Smooth muscle cell (in vitro differentiated cells): ENCODE data around the gene WDR20. TPM values are rescaled to one million over a fixed set of nuclear protein-coding genes. Genes with fewer than 3 reads are reported as not detected.

Source experiments
- DNase-seq: peaks from one replicate; lab custom pipeline; 2025; ENCODE audit not compliant: unreplicated experiment; lab: John Stamatoyannopoulos, UW
- H2AFZ ChIP-seq: fragments of 200-600 bp; sonication (generic); 2 replicates; pipeline ENCODE4 v1.6.0; 2016; ENCODE audit warnings: antibody characterized with exemption, low read depth, mild to moderate bottlenecking
- H3F3A ChIP-seq: fragments of 200-600 bp; sonication (generic); 2 replicates; pipeline ENCODE4 v1.6.0; 2017; ENCODE audit warnings: antibody characterized with exemption, low read depth
- H3K27ac ChIP-seq: fragments of 200-600 bp; sonication (generic); 2 replicates; pipeline ENCODE4 v1.5.1; 2016; ENCODE audit warnings: low read depth, mild to moderate bottlenecking
- H3K27me3 ChIP-seq: fragments of 200-600 bp; sonication (generic); 2 replicates; pipeline ENCODE4 v1.6.1; 2016; ENCODE audit warnings: low read depth, mild to moderate bottlenecking
- H3K36me3 ChIP-seq: fragments of 200-600 bp; sonication (generic); 2 replicates; pipeline ENCODE4 v1.5.1; 2016; ENCODE audit warnings: low read depth
- H3K4me1 ChIP-seq: fragments of 200-600 bp; sonication (generic); 2 replicates; pipeline ENCODE4 v1.5.1; 2016; ENCODE audit warnings: low read depth
- H3K4me2 ChIP-seq: fragments of 200-600 bp; sonication (generic); 2 replicates; pipeline ENCODE4 v1.6.0; 2016; ENCODE audit warnings: mild to moderate bottlenecking
- H3K4me3 ChIP-seq: fragments of 200-600 bp; sonication (generic); 2 replicates; pipeline ENCODE4 v1.5.1; 2016; ENCODE audit warnings: mild to moderate bottlenecking
- H3K79me2 ChIP-seq: fragments of 200-600 bp; sonication (generic); 2 replicates; pipeline ENCODE4 v1.6.0; 2016; ENCODE audit warnings: low read depth, mild to moderate bottlenecking
- H3K9ac ChIP-seq: fragments of 200-600 bp; sonication (generic); 2 replicates; pipeline ENCODE4 v1.6.0; 2016; ENCODE audit warnings: low read depth
- H3K9me3 ChIP-seq: fragments of 200-600 bp; sonication (generic); replicated peaks from 2 replicates; pipeline ENCODE4 v1.5.1; 2016; ENCODE audit warnings: low read depth
- H4K20me1 ChIP-seq: fragments of 200-600 bp; sonication (generic); 2 replicates; pipeline ENCODE4 v1.6.0; 2016; ENCODE audit warnings: low read depth
- WGBS: methylation state at CpG from one replicate; pipeline ENCODE4 v1.1.7; 2016; ENCODE audit warnings: low lambda C conversion rate; 5-methylcytosine and 5-hydroxymethylcytosine counted together
- polyA plus RNA-seq: library from polyadenylated mRNA; unstranded; fragments of >200 nt; fragmentation: Nextera tagmentation; extraction: Ambion mirVana; gene quantifications from 2 replicates; pipeline ENCODE4 v1.2.1, GENCODE V29; 2016
- total RNA-seq: library from RNA; depleted of rRNA; stranded (reverse); fragments of >200 nt; gene quantifications from 2 replicates; pipeline ENCODE4 v1.2.3, GENCODE V29; 2014
- TF ChIP-seq, protein P1 (sequence below): fragments of 200-600 bp; sonication (generic); IDR thresholded peaks from 2 replicates; pipeline ENCODE4 v1.5.1; 2017; ENCODE audit warnings: borderline replicate concordance, mild to moderate bottlenecking, antibody characterized with exemption; ENCODE audit not compliant: insufficient read depth, poor library complexity, severe bottlenecking

The WDR20 gene
- total and polyA plus RNA-seq, 2 experiments from 2014 or later, result 12.0 to 19.4 TPM

DNA sequence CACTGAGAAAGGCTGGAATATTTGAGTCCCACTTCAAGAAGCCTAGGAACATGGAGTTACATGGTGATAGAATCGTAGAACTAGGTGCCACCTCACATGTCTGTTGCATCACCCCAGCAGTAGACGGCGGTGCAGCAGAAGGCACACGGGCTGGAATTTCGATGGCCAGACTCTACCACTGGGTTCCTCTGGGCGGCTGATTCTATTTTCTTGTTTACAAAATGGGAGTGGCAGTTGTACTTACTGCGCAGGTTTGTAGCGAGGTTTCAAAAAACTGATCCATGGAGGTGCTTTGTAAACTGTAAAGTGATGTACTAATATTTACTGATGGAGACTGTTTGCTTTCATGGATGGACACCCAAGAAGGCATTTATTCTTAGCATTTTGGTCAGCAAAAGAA is 45.7 kb downstream of the WDR20 start:
- Histone ChIP-seq H3K27me3 (no peaks in the 10 kb centered on the region), H2AFZ (no peak overlapping the region), H3K4me2 (no peak overlapping the region), H3K4me3 (no peak overlapping the region), H3F3A (peaks cover 37% of the 10 kb centered on the region), H3K4me1 (peaks cover 46% of the 10 kb centered on the region), H3K79me2 (peaks cover 76% of the 10 kb centered on the region), H3K36me3 (no peaks in the 10 kb centered on the region), H3K9ac (no peak overlapping the region), H4K20me1 (peaks cover 94% of the 10 kb centered on the region), H3K9me3 (no peaks in the 10 kb centered on the region), H3K27ac (no peak overlapping the region)
- DNase-seq, result no peak
- TF ChIP-seq, protein P1, sequence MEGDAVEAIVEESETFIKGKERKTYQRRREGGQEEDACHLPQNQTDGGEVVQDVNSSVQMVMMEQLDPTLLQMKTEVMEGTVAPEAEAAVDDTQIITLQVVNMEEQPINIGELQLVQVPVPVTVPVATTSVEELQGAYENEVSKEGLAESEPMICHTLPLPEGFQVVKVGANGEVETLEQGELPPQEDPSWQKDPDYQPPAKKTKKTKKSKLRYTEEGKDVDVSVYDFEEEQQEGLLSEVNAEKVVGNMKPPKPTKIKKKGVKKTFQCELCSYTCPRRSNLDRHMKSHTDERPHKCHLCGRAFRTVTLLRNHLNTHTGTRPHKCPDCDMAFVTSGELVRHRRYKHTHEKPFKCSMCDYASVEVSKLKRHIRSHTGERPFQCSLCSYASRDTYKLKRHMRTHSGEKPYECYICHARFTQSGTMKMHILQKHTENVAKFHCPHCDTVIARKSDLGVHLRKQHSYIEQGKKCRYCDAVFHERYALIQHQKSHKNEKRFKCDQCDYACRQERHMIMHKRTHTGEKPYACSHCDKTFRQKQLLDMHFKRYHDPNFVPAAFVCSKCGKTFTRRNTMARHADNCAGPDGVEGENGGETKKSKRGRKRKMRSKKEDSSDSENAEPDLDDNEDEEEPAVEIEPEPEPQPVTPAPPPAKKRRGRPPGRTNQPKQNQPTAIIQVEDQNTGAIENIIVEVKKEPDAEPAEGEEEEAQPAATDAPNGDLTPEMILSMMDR, result no peak
- 92% methylated on average over 8 of the region's 8 CpGs for WGBS

- H3K4me2 ChIP-seq, result peak overlapping the region; percentile 79
- H2AFZ ChIP-seq, result no peak overlapping the region
- H3K27ac ChIP-seq, result peak overlapping the region; percentile 90
- TF ChIP-seq, protein P1, result no peak
- peaks cover 94% of the 10 kb centered on the region for H4K20me1 ChIP-seq
- no peak overlapping the region for H3K4me3 ChIP-seq
- no peak for DNase-seq
- H3K9ac ChIP-seq, result peak overlapping the region; percentile 35
- no peaks in the 10 kb centered on the region for H3K36me3 ChIP-seq
- H3K27me3 ChIP-seq, result no peaks in the 10 kb centered on the region
- WGBS, result 0% methylated on average over 3 of the region's 3 CpGs
- no peaks in the 10 kb centered on the region for H3K9me3 ChIP-seq
- H3K4me1 ChIP-seq, result peaks cover 39% of the 10 kb centered on the region
- H3K79me2 ChIP-seq, result peaks cover 76% of the 10 kb centered on the region
- peaks cover 37% of the 10 kb centered on the region for H3F3A ChIP-seq
Measured at GRCh38 chr14:102187044-102187443, 47.3 kb downstream of the WDR20 start.

DNA sequence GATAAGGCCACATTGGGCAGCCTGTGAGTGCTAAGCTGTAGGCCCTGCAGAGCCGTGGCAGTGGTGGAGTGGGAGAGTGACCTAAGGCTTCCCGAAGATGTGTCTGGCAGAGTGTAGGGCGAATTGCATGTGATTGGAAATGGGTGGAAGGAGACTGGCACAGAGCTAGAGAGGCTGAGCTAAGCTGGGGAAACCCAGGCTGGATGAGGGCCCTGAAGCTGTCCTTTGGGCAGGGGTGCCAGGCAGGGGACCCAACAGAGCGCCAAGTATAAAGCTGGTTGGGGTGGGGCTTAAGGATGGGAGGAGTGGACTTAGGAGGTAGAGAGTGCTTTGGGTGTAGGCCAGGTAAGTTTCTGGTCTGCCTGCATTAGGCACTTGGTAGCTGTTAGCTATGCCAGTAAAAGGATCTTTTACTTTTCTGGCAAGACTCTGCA is 47.9 kb downstream of the WDR20 start:
- H3K4me1 ChIP-seq, result peaks cover 34% of the 10 kb centered on the region
- no peak overlapping the region for H3K4me3 ChIP-seq
- H3K27me3 ChIP-seq, result no peaks in the 10 kb centered on the region
- H3K9ac ChIP-seq, result peak overlapping the region; percentile 35
- no peaks in the 10 kb centered on the region for H3K9me3 ChIP-seq
- peaks cover 93% of the 10 kb centered on the region for H4K20me1 ChIP-seq
- TF ChIP-seq, protein P1, result no peak
- H3K4me2 ChIP-seq, result peak overlapping the region; percentile 79
- H3K27ac ChIP-seq, result peak overlapping the region; percentile 90
- H3K36me3 ChIP-seq, result no peaks in the 10 kb centered on the region
- H3F3A ChIP-seq, result peaks cover 37% of the 10 kb centered on the region
- WGBS, result 60% methylated on average over 4 of the region's 4 CpGs
- peaks cover 76% of the 10 kb centered on the region for H3K79me2 ChIP-seq
- DNase-seq, result no peak
- H2AFZ ChIP-seq, result no peak overlapping the region

- Histone ChIP-seq H3K79me2 (peaks cover 77% of the 10 kb centered on the region), H3K27me3 (no peaks in the 10 kb centered on the region), H3F3A (peaks cover 37% of the 10 kb centered on the region), H3K4me2 (peak overlapping the region; percentile 79), H2AFZ (no peak overlapping the region), H3K4me3 (no peak overlapping the region), H3K4me1 (peaks cover 29% of the 10 kb centered on the region), H4K20me1 (peaks cover 93% of the 10 kb centered on the region), H3K9me3 (no peaks in the 10 kb centered on the region), H3K36me3 (no peaks in the 10 kb centered on the region), H3K9ac (no peak overlapping the region), H3K27ac (peak overlapping the region; percentile 90)
- DNase-seq, result no peak
- 40% methylated on average over 1 of the region's 1 CpG for WGBS
- TF ChIP-seq, protein P1, result no peak
Measured at GRCh38 chr14:102188187-102188586, 48.5 kb downstream of the WDR20 start.
